K562 (cell line): ENCODE measurements around the gene EIF2S3. TPM values are rescaled to one million over a fixed set of nuclear protein-coding genes. Genes with fewer than 3 reads are reported as not detected.
A peak's percentile ranks its signal among the peaks of the same experiment; 100 is the strongest.

Experiments
- EWSR1 ChIP-seq: fragments of 450-650 bp; IDR thresholded peaks from 2 replicates; pipeline ENCODE4 v1.6.1; 2018; ENCODE audit warnings: borderline replicate concordance, mild to moderate bottlenecking, low read depth, moderate library complexity; ENCODE audit not compliant: partially characterized antibody
- MCM2 ChIP-seq: fragments of 450-650 bp; IDR thresholded peaks from 2 replicates; pipeline ENCODE4 v1.6.1; 2017; ENCODE audit warnings: low read depth, mild to moderate bottlenecking
- PHF8 ChIP-seq: fragments of 200-600 bp; sonication (generic); IDR thresholded peaks from 2 replicates; pipeline ENCODE4 v1.6.1; 2012; ENCODE audit warnings: mixed run types, mild to moderate bottlenecking, inconsistent platforms, low read length, moderate library complexity, borderline replicate concordance
- RAD51 ChIP-seq: fragments of 450-650 bp; IDR thresholded peaks from 2 replicates; pipeline ENCODE4 v1.7.1; 2016; ENCODE audit warnings: low read depth, mild to moderate bottlenecking, borderline replicate concordance
- RBM39 ChIP-seq: fragments of 200-400 bp; formaldehyde crosslinking; optimal IDR thresholded peaks from 2 replicates; pipeline ENCODE3; 2018; ENCODE audit warnings: low read depth, low read length
- STAG1 ChIP-seq: sonication (generic); formaldehyde crosslinking; IDR thresholded peaks from 2 replicates; pipeline ENCODE4 v1.5.0; 2020; ENCODE audit warnings: missing genetic modification reagents, borderline replicate concordance
- TEAD4 ChIP-seq, 2 experiments: sonication (generic) in 1 of 2; formaldehyde crosslinking in 1 of 2; IDR thresholded peaks; 2 replicates each; pipeline versions ENCODE4 v1.6.1 to v1.8.0; 2012 to 2022; ENCODE audit warnings: borderline replicate concordance in 1 of 2, inconsistent platforms in 1 of 2, low read length in 1 of 2, mild to moderate bottlenecking in 1 of 2, missing genetic modification reagents in 1 of 2
- USF1 ChIP-seq: sonication (generic); formaldehyde crosslinking; IDR thresholded peaks from 2 replicates; pipeline ENCODE4 v1.9.0; 2022; ENCODE audit warnings: mild to moderate bottlenecking, missing genetic modification reagents
- ZBTB33 ChIP-seq: sonication (generic); formaldehyde crosslinking; IDR thresholded peaks from 2 replicates; pipeline ENCODE4 v1.8.1; 2023; ENCODE audit warnings: mild to moderate bottlenecking, missing genetic modification reagents
- ZNF407 ChIP-seq: fragments of 450-650 bp; IDR thresholded peaks from 2 replicates; pipeline ENCODE4 v1.6.1; 2016; ENCODE audit warnings: low read depth
- polyA plus RNA-seq, 8 experiments: library from polyadenylated mRNA; depleted of rRNA in 4 of 8; stranded (reverse) in 5 of 8; unstranded in 3 of 8; fragments of >200 nt; fragmentation: Nextera tagmentation in 2 of 8; fragmentation: Illumina TruSeq in 1 of 8; extraction: Ambion mirVana in 2 of 8; extraction: Trizol in 1 of 8; gene quantifications; 2 replicates each; pipeline versions ENCODE4 v1.2.1 to v1.2.3, GENCODE V29; 2011 to 2014; ENCODE audit warnings: inconsistent platforms in 1 of 8, missing spikeins in 1 of 8
- total RNA-seq, 7 experiments: library from RNA; depleted of rRNA in 6 of 7; stranded (reverse); fragments of >200 nt in 6 of 7; fragmentation: Illumina TruSeq in 2 of 7; extraction: Trizol in 2 of 7; gene quantifications; 2 replicates each; pipeline versions ENCODE4 v1.2.1 to v1.2.3, GENCODE V29; 2011 to 2021; ENCODE audit warnings: low replicate concordance in 1 of 7

Gene EIF2S3
- total and polyA plus RNA-seq, 9 of the 15 experiments (the other 6 are each of a cell fraction or from before 2014, with no cell fraction given) = 148 to 439 (median 275) TPM

- TF ChIP-seq STAG1 (CRISPR knock-in tag) = no peak
- TF ChIP-seq TEAD4 (IDR thresholded peaks at IDR 0.05; ENCODE audit: low read length) = no peak
- no peak for TF ChIP-seq TEAD4 (CRISPR knock-in tag; IDR thresholded peaks at IDR 0.05; ENCODE audit: borderline replicate concordance)
- peak; percentile 47; the same call in 1 of the 2 replicates for TF ChIP-seq PHF8
- no peak for TF ChIP-seq RBM39
- TF ChIP-seq USF1 (CRISPR knock-in tag) = no peak
- no peak for TF ChIP-seq ZBTB33 (CRISPR knock-in tag)
- no peak for TF ChIP-seq RAD51
- no peak for TF ChIP-seq ZNF407
- no peak for TF ChIP-seq EWSR1
- TF ChIP-seq MCM2 = no peak
These were observed 29.7 kb upstream of the EIF2S3 start (continued) for GRCh38 chrX:24024819-24025740.
